Thoracic aorta (tissue), 2 donors: ENCODE data around the gene BACH2. TPM values are rescaled to one million over a fixed set of nuclear protein-coding genes. Genes with fewer than 3 reads are reported as not detected.

Experiments used
- ATAC-seq: fragments of 150-250 bp; one replicate; pipeline ENCODE4 v1.8.0; 2017; ENCODE audit warnings: low read depth; ENCODE audit not compliant: insufficient number of reproducible peaks, low FRiP score
- DNase-seq: peaks from one replicate; pipeline ENCODE4 v3.0.0-alpha.2; 2020; ENCODE audit warnings: low spot score
- H3K27ac ChIP-seq, 2 donors: fragments of 200-600 bp; sonication (generic); 1 replicate in 1 of 2; 2 replicates in 1 of 2; pipeline ENCODE4 v1.5.1; 2016; ENCODE audit warnings: mild to moderate bottlenecking in 2 of 2, moderate library complexity in 2 of 2
- H3K27me3 ChIP-seq: fragments of 200-600 bp; sonication (generic); replicated peaks from 2 replicates; pipeline ENCODE4 v1.6.0; 2016; ENCODE audit warnings: mild to moderate bottlenecking; ENCODE audit not compliant: insufficient read depth
- H3K36me3 ChIP-seq: fragments of 200-600 bp; sonication (generic); one replicate; pipeline ENCODE4 v1.5.1; 2016
- H3K4me1 ChIP-seq, 2 donors: fragments of 200-600 bp; sonication (generic); 1 replicate in 1 of 2; 2 replicates in 1 of 2; pipeline versions ENCODE4 v1.5.1 to v1.6.0; 2016; ENCODE audit warnings: low read depth in 2 of 2, mild to moderate bottlenecking in 1 of 2; ENCODE audit not compliant: control insufficient read depth in 1 of 2
- H3K4me3 ChIP-seq: fragments of 200-600 bp; sonication (generic); 2 replicates; pipeline ENCODE4 v1.5.1; 2016; ENCODE audit warnings: mild to moderate bottlenecking
- H3K9me3 ChIP-seq: fragments of 200-600 bp; sonication (generic); 2 replicates; pipeline ENCODE4 v1.5.1; 2016
- CTCF ChIP-seq: fragments of 200-600 bp; sonication (generic); IDR thresholded peaks from one replicate; pipeline ENCODE4 v1.5.1; 2019; ENCODE audit warnings: antibody characterized with exemption
- total RNA-seq, 2 donors: library from RNA; depleted of rRNA; stranded (reverse); fragments of >200 nt; gene quantifications; one replicate each; pipeline versions ENCODE4 v1.1.0 to v1.2.3, GENCODE V29; 2016

The BACH2 gene
- total RNA-seq, 2 donors from 2014 or later: 6.1 to 17.8 TPM

- TF ChIP-seq CTCF: no peak
- ATAC-seq: no peak
- no peaks in the 10 kb centered on the region for H3K9me3 ChIP-seq
- H3K36me3 ChIP-seq: no peaks in the 10 kb centered on the region
- H3K4me3 ChIP-seq: no peak overlapping the region
- no peak for DNase-seq
- H3K27me3 ChIP-seq: no peaks in the 10 kb centered on the region
- no peak overlapping the region for H3K27ac ChIP-seq
- H3K4me1 ChIP-seq: peaks cover 0 to 8% of the 10 kb centered on the region in 2 donors
Observed at GRCh38 chr6:90202156-90202555, 94.5 kb downstream of the BACH2 start.

GRCh38 chr6:90199900-90200299, 96.7 kb downstream of the BACH2 start:
- Histone ChIP-seq H3K9me3 (no peaks in the 10 kb centered on the region), H3K36me3 (no peaks in the 10 kb centered on the region), H3K27me3 (no peaks in the 10 kb centered on the region), H3K4me1 (peaks cover under 1 to 11% of the 10 kb centered on the region in 2 donors), H3K27ac (no peak overlapping the region), H3K4me3 (no peak overlapping the region)
- TF ChIP-seq CTCF: no peak
- ATAC-seq (no peak), DNase-seq (no peak)

GRCh38 chr6:90198758-90199425, 97.8 kb downstream of the BACH2 start:
- Histone ChIP-seq H3K9me3 (no peaks in the 10 kb centered on the region), H3K4me3 (no peak overlapping the region), H3K36me3 (no peaks in the 10 kb centered on the region), H3K4me1 (peaks cover 6 to 17% of the 10 kb centered on the region in 2 donors), H3K27me3 (no peaks in the 10 kb centered on the region), H3K27ac (no peak overlapping the region)
- TF ChIP-seq CTCF: no peak
- DNase-seq (no peak), ATAC-seq (no peak)

- no peak for TF ChIP-seq CTCF
- peak overlapping the region in 1 of 2 donors; percentile 23 for H3K27ac ChIP-seq
- no peaks in the 10 kb centered on the region for H3K9me3 ChIP-seq
- no peaks in the 10 kb centered on the region for H3K36me3 ChIP-seq
- H3K27me3 ChIP-seq: no peaks in the 10 kb centered on the region
- DNase-seq: no peak
- no peak overlapping the region for H3K4me3 ChIP-seq
- peaks cover 6 to 17% of the 10 kb centered on the region in 2 donors for H3K4me1 ChIP-seq
- peak; percentile 57 for ATAC-seq
Observed at GRCh38 chr6:90197854-90198496, 98.7 kb downstream of the BACH2 start.

GRCh38 chr6:90195094-90195829, 101.4 kb downstream of the BACH2 start:
- no peak for TF ChIP-seq CTCF
- H3K36me3 ChIP-seq: no peaks in the 10 kb centered on the region
- no peak overlapping the region for H3K4me3 ChIP-seq
- H3K9me3 ChIP-seq: no peaks in the 10 kb centered on the region
- H3K27me3 ChIP-seq: no peaks in the 10 kb centered on the region
- DNase-seq: no peak
- H3K27ac ChIP-seq: peak overlapping the region in 1 of 2 donors; percentile 10
- peaks cover 6 to 17% of the 10 kb centered on the region in 2 donors for H3K4me1 ChIP-seq
- no peak for ATAC-seq
